Measurements from ENCODE around the gene GRAMD1B.
A peak's percentile ranks its signal among the peaks of the same experiment; 100 is the strongest.

Gene GRAMD1B

GRCh38 chr11:123473941-123474677 lies 44.0 kb downstream of the GRAMD1B start:
- DNase-seq = no peak

GRCh38 chr11:123474994-123475393 lies 44.9 kb downstream of the GRAMD1B start:
- DNase-seq = no peak

- no peak for DNase-seq
Measured at GRCh38 chr11:123475469-123475868, 45.4 kb downstream of the GRAMD1B start.

GRCh38 chr11:123477205-123477907 lies 47.3 kb downstream of the GRAMD1B start:
- no peak for DNase-seq

- peak in 34 of 56 donors; percentile 4 to 68 (median 28) for DNase-seq
Measured at GRCh38 chr11:123478352-123478987, 48.4 kb downstream of the GRAMD1B start.

GRCh38 chr11:123479048-123479837 lies 49.2 kb downstream of the GRAMD1B start:
- no peak for DNase-seq

- DNase-seq = no peak
Measured at GRCh38 chr11:123480290-123480815, 50.3 kb downstream of the GRAMD1B start.

GRCh38 chr11:123480882-123481281 lies 50.8 kb downstream of the GRAMD1B start:
- DNase-seq = no peak

- DNase-seq = no peak
Measured at GRCh38 chr11:123481640-123482039, 51.6 kb downstream of the GRAMD1B start.

- DNase-seq = no peak
Measured at GRCh38 chr11:123482218-123482617, 52.1 kb downstream of the GRAMD1B start.

- DNase-seq = no peak
Measured at GRCh38 chr11:123483058-123483457, 53.0 kb downstream of the GRAMD1B start.

- DNase-seq = no peak
Measured at GRCh38 chr11:123483466-123483865, 53.4 kb downstream of the GRAMD1B start.

- DNase-seq = no peak
Measured at GRCh38 chr11:123484448-123484847, 54.4 kb downstream of the GRAMD1B start.

GRCh38 chr11:123487157-123487744 lies 57.2 kb downstream of the GRAMD1B start:
- peak in 20 of 56 donors; percentile 7 to 59 (median 19) for DNase-seq

GRCh38 chr11:123490527-123490926 lies 60.5 kb downstream of the GRAMD1B start:
- no peak for DNase-seq

GRCh38 chr11:123491241-123491640 lies 61.2 kb downstream of the GRAMD1B start:
- DNase-seq = no peak

- no peak for DNase-seq
Measured at GRCh38 chr11:123493349-123494063, 63.4 kb downstream of the GRAMD1B start.

GRCh38 chr11:123494195-123495050 lies 64.4 kb downstream of the GRAMD1B start:
- DNase-seq = no peak

- no peak for DNase-seq
Measured at GRCh38 chr11:123504401-123504800, 74.3 kb downstream of the GRAMD1B start.
